Aorta (tissue), 5 donors: ENCODE measurements around the gene ZNRF3. TPM values are rescaled to one million over a fixed set of nuclear protein-coding genes. Genes with fewer than 3 reads are reported as not detected.
"Not testable (repeated sequence)": the region's sequence is repeated elsewhere in the genome, so short reads cannot be mapped to it uniquely, and the experiment has no call there.

ENCODE experiments used
- ATAC-seq: fragments of 200-7000 bp; cut with Tn5 transposase; one replicate; pipeline ENCODE4 v1.9.1; 2022; ENCODE audit warnings: moderate library complexity; ENCODE audit not compliant: low FRiP score
- DNase-seq, 2 donors: peaks; one replicate each; pipeline ENCODE4 v3.0.0-alpha.2; 2020
- H3K27ac ChIP-seq, 2 donors: one replicate each; pipeline ENCODE4 v1.5.1; 2013; ENCODE audit warnings: low read length in 2 of 2, mild to moderate bottlenecking in 2 of 2, moderate library complexity in 2 of 2, control low read depth in 1 of 2, inconsistent platforms in 1 of 2, low read depth in 1 of 2
- H3K27me3 ChIP-seq, 2 donors: one replicate each; pipeline ENCODE4 v1.6.1; 2013; ENCODE audit warnings: control low read depth in 1 of 2, low read length in 1 of 2, mild to moderate bottlenecking in 1 of 2, moderate library complexity in 1 of 2; ENCODE audit not compliant: insufficient read depth in 2 of 2, control insufficient read depth in 1 of 2
- H3K36me3 ChIP-seq, 2 donors: one replicate each; pipeline ENCODE4 v1.6.1; 2013; ENCODE audit warnings: control low read depth in 1 of 2, low read length in 1 of 2, mild to moderate bottlenecking in 1 of 2; ENCODE audit not compliant: insufficient read depth in 2 of 2, control insufficient read depth in 1 of 2
- H3K4me1 ChIP-seq, 2 donors: one replicate each; pipeline ENCODE4 v1.6.1; 2013; ENCODE audit warnings: low read length in 2 of 2, control low read depth in 1 of 2, mild to moderate bottlenecking in 1 of 2, moderate library complexity in 1 of 2; ENCODE audit not compliant: insufficient read depth in 2 of 2, control insufficient read depth in 1 of 2
- H3K4me3 ChIP-seq, 2 donors: one replicate each; pipeline ENCODE4 v1.5.1; 2013; ENCODE audit warnings: low read length in 2 of 2, control low read depth in 1 of 2, mild to moderate bottlenecking in 1 of 2
- H3K9me3 ChIP-seq: one replicate; pipeline ENCODE4 v1.6.1; 2013; ENCODE audit warnings: mild to moderate bottlenecking, low read length; ENCODE audit not compliant: control insufficient read depth
- WGBS, 2 donors: extraction: QIAGEN DNeasy Blood & Tissue Kit; methylation state at CpG; one replicate each; pipeline ENCODE4 v1.1.7; 2013; 5-methylcytosine and 5-hydroxymethylcytosine counted together
- intact Hi-C, 2 donors: fragments of 100-400 bp; cut with DNase I; formaldehyde crosslinking; loops; one replicate each; pipeline versions ENCODE4 v1.14.2 to v1.15.0; 2022
- polyA plus RNA-seq, 2 donors: library from polyadenylated mRNA; stranded (reverse); fragments of 200-250 nt; gene quantifications; one replicate each; pipeline ENCODE4 v1.2.3, GENCODE V29; 2013
- total RNA-seq, 2 donors: library from RNA; stranded (reverse); fragmentation: NEBNext Ultra II Directional; extraction: Animal tissue kit (Norgen Biotek cat#: 25700); gene quantifications; one replicate each; pipeline ENCODE4 v1.2.1, GENCODE V29; 2021
- donor health status: healthy with polysubstance abuse.
- donor health status: Bipolar disorder and iron deficiency.
- donor health status: DM: no; HTN: no; CAD: no.
- donor health status: DM: no; HTN: no; CAD: no.
- donor health status: DM: yes; HTN: yes; CAD: no.

Gene ZNRF3
- total and polyA plus RNA-seq, 4 donors: 1.4 to 11.8 (median 5.0) TPM

DNA sequence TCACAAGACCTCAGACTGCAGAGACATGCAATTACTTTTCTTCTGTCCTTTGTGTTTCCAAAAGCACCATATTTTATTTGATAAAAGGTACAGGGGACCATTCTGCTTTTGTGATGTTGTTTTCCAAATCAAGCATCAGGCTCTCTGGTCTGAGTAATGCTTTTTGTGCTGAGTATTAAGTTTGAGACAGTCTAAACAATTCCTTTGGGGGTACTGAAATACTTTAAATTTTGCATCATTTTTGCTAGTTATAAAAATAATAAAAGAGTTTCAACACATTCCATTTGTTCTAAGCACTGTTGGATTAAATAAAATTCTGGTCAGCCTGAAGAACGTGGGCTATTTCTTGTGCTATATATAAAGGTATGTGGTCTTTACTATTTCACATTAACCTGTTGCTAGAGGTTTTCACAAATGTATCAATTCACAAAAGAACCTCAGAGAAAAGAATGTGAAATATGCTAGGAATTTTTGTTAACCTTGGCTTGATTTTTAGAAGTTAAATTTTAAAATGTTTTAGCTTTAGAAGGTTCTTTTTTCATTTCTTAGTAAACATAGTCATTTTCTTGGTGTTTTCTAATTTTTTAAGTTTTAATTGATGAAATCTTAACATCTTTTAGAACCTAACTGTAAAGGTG, 116.7 kb downstream of the ZNRF3 start:
- Histone ChIP-seq H3K27ac (peak overlapping the region in 1 of 2 donors; percentile 26), H3K4me3 (no peak overlapping the region), H3K36me3 (no peaks in the 10 kb centered on the region), H3K9me3 (no peaks in the 10 kb centered on the region), H3K27me3 (no peaks in the 10 kb centered on the region), H3K4me1 (peaks cover 0 to 3% of the 10 kb centered on the region in 2 donors)
- intact Hi-C loops: no loop called here
- no peak for ATAC-seq
- WGBS, 2 donors: 0 to 4% methylated on average over 1 of the region's 1 CpG
- DNase-seq: no peak

DNA sequence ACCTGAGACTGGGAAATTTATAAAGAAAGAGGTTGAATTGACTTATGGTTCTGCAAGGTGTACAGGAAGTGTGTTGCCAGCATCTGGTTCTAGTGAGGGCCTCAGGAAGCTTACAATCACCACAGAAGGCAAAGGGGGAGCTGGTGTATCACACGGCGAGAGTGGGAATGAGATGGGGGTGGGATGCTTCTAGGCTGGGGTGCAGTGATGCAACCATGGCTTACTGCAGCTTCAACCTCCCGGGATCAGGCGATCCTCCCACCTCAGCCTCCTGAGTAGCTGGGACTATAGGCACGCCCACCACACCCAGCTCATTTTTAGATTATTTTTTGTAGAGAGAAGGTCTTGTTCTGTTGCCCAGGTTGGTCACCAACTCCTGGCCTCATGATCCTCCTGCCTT, 117.3 kb downstream of the ZNRF3 start:
- intact Hi-C loops: no loop called here
- ATAC-seq (no peak), DNase-seq (no peak)
- no peaks in the 10 kb centered on the region for H3K36me3 ChIP-seq
- H3K4me3 ChIP-seq: no peak overlapping the region
- H3K27ac ChIP-seq: no peak overlapping the region
- H3K27me3 ChIP-seq: no peaks in the 10 kb centered on the region
- H3K4me1 ChIP-seq: peaks cover 0 to 1% of the 10 kb centered on the region in 2 donors
- WGBS, 2 donors: 96 to 97% methylated on average over 5 of the region's 5 CpGs
- no peaks in the 10 kb centered on the region for H3K9me3 ChIP-seq

- Histone ChIP-seq H3K36me3 (no peaks in the 10 kb centered on the region), H3K9me3 (no peaks in the 10 kb centered on the region), H3K27ac (no peak overlapping the region), H3K4me3 (no peak overlapping the region), H3K27me3 (no peaks in the 10 kb centered on the region), H3K4me1 (peaks cover 0 to 1% of the 10 kb centered on the region in 2 donors)
- ATAC-seq (no peak), DNase-seq (no peak)
- intact Hi-C loops: no loop called here
- 81 to 83% methylated on average over 4 of the region's 4 CpGs for WGBS, 2 donors
Measured at GRCh38 chr22:29002603-29003002, 119.2 kb downstream of the ZNRF3 start.

DNA sequence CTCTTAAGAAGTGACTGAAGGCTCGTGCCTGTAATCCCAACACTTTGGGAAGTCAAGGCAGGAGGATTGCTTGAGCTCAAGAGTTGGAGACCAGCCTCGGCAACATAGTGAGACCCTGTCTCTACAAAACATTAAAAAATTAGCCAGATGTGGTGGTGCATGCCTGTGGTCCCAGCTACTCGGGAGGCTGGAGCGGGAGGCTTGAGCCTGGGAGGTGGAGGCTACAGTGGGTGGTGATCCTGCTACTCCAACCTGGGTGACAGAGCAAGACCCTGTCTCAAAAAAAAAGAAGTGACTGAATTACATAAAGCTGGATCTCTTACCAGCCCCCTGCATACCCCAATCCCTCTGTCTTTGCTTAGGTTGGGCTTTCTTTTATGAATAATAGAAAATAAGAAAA, 120.2 kb downstream of the ZNRF3 start:
- Histone ChIP-seq H3K4me3 (no peak overlapping the region), H3K36me3 (no peaks in the 10 kb centered on the region), H3K27ac (no peak overlapping the region), H3K9me3 (no peaks in the 10 kb centered on the region), H3K27me3 (no peaks in the 10 kb centered on the region), H3K4me1 (peaks cover 0 to 1% of the 10 kb centered on the region in 2 donors)
- no peak for DNase-seq
- WGBS, 2 donors: 97 to 98% methylated on average over 4 of the region's 4 CpGs
- intact Hi-C loops: no loop called here
- ATAC-seq: no peak

DNA sequence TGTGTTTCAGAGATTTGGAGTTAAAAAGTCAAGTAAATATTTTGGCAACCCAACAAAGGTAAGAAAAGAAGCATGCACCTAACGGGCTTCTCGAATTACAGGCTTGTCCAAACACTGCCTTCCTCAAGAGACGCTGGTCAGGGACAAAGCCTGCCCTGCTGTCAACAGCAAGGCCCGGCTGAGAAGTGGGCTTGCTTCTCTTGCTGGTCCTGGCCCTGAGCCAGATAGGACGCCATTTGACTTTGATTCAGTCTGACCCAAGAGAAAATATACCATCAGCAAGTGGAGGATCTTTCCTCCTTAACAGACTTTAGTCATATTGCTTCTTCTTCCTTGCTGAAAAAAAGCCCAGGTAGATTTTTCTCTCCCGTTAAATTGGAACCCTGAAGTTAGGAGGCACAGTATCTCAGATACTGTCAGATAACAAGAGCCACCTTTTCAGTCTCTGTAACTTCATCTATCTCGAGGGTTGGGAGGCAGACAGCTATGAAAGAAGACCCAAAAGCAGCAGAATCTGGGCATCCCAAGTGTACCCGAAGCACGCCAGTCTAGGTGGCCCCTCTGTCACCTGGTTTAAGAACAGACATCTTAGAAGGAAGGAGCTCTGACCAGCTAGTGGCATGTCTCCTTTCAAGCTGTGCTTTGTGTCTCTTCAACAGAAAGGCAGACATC, 120.7 kb downstream of the ZNRF3 start:
- ATAC-seq: no peak
- WGBS, 2 donors: 76 to 80% methylated on average over 9 of the region's 9 CpGs
- Histone ChIP-seq H3K9me3 (no peaks in the 10 kb centered on the region), H3K27me3 (no peaks in the 10 kb centered on the region), H3K27ac (no peak overlapping the region), H3K36me3 (no peaks in the 10 kb centered on the region), H3K4me3 (no peak overlapping the region), H3K4me1 (peaks cover 0 to 1% of the 10 kb centered on the region in 2 donors)
- no peak for DNase-seq
- intact Hi-C loops: no loop called here

- 25 to 31% methylated on average over 20 of the region's 20 CpGs for WGBS, 2 donors
- Histone ChIP-seq H3K4me3 (no peak overlapping the region), H3K4me1 (no peaks in the 10 kb centered on the region), H3K9me3 (no peaks in the 10 kb centered on the region), H3K27ac (peak overlapping the region in 1 of 2 donors; percentile 3), H3K36me3 (no peaks in the 10 kb centered on the region), H3K27me3 (no peaks in the 10 kb centered on the region)
- peak in 1 of 2 donors; percentile 60 for DNase-seq
- intact Hi-C loops: no loop called here
- peak; percentile 36 for ATAC-seq
Measured at GRCh38 chr22:29004647-29005371, 121.4 kb downstream of the ZNRF3 start.

DNA sequence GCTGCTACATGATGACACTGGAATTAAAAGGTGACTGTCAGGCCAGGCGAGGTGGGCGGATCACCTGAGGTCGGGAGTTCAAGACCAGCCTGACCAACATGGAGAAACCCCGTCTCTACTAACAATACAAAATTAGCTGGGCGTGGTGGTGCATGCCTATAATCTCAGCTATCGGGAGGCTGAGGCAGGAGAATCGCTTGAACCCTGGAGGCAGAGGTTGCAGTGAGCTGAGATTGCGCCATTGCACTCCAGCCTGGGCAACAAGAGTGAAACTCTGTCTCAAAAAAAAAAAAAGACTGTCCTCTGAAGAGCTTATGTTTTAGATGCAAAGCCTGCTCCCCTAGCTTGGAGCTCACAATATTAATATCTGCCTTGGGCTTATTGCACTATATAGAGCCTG, 122.4 kb downstream of the ZNRF3 start:
- H3K27me3 ChIP-seq, H3K27ac ChIP-seq, ATAC-seq, H3K4me3 ChIP-seq, H3K4me1 ChIP-seq, DNase-seq, intact Hi-C loops, H3K36me3 ChIP-seq, H3K9me3 ChIP-seq: not testable (repeated sequence)
- WGBS, 2 donors: 91 to 95% methylated on average over 8 of the region's 8 CpGs

- no peak for DNase-seq
- no peaks in the 10 kb centered on the region for H3K9me3 ChIP-seq
- H3K36me3 ChIP-seq: no peaks in the 10 kb centered on the region
- no peak overlapping the region for H3K4me3 ChIP-seq
- no peak overlapping the region for H3K27ac ChIP-seq
- 79 to 86% methylated on average over 8 of the region's 8 CpGs for WGBS, 2 donors
- no peak for ATAC-seq
- H3K4me1 ChIP-seq: no peaks in the 10 kb centered on the region
- H3K27me3 ChIP-seq: no peaks in the 10 kb centered on the region
- intact Hi-C loops: no loop called here
Measured at GRCh38 chr22:29006346-29006745, 123.0 kb downstream of the ZNRF3 start.
